HG02973 (cell line): Measurements from ENCODE around the gene CDT1.
"Not testable (repeated sequence)": the region's sequence is repeated elsewhere in the genome, so short reads cannot be mapped to it uniquely, and the experiment has no call there.

Experiments
- ATAC-seq: cut with Tn5 transposase; IDR thresholded peaks from one replicate; pipeline ENCODE4 v1.9.1; 2021; ENCODE audit warnings: moderate library complexity; ENCODE audit not compliant: unreplicated experiment

CDT1 gene

GRCh38 chr16:88782454-88783390 is 20.9 kb upstream of the CDT1 start:
- ATAC-seq = no peak

GRCh38 chr16:88783391-88784073 is 20.1 kb upstream of the CDT1 start:
- ATAC-seq = no peak

GRCh38 chr16:88784074-88784855 is 19.3 kb upstream of the CDT1 start:
- ATAC-seq = no peak

GRCh38 chr16:88784856-88785105 is 18.8 kb upstream of the CDT1 start:
- ATAC-seq = no peak

GRCh38 chr16:88785106-88785924 is 18.3 kb upstream of the CDT1 start, which contains the start of gene PIEZO1:
TSS of gene PIEZO1 (minus strand) at chr16:88785220. CDS start at chr16:88784964, 256 bp downstream.
- no peak for ATAC-seq

- ATAC-seq = no peak
Measured at GRCh38 chr16:88787579-88788314, 15.8 kb upstream of the CDT1 start.

- not testable (repeated sequence) for ATAC-seq
Measured at GRCh38 chr16:88788749-88789148, 14.8 kb upstream of the CDT1 start.

- no peak for ATAC-seq
Measured at GRCh38 chr16:88789594-88789993, 14.0 kb upstream of the CDT1 start.

GRCh38 chr16:88790312-88791211 is 13.0 kb upstream of the CDT1 start:
- no peak for ATAC-seq

GRCh38 chr16:88792078-88792550 is 11.5 kb upstream of the CDT1 start:
- no peak for ATAC-seq

- no peak for ATAC-seq
Measured at GRCh38 chr16:88792668-88793250, 10.8 kb upstream of the CDT1 start.

- ATAC-seq = no peak
Measured at GRCh38 chr16:88793251-88793954, 10.2 kb upstream of the CDT1 start.

GRCh38 chr16:88796278-88796677 is 7.3 kb upstream of the CDT1 start:
- ATAC-seq = no peak

- ATAC-seq = no peak
Measured at GRCh38 chr16:88798073-88798472, 5.5 kb upstream of the CDT1 start.

- no peak for ATAC-seq
Measured at GRCh38 chr16:88798772-88799455, 4.7 kb upstream of the CDT1 start.

- no peak for ATAC-seq
Measured at GRCh38 chr16:88799569-88800276, 3.9 kb upstream of the CDT1 start.

- ATAC-seq = no peak
Measured at GRCh38 chr16:88800277-88800592, 3.4 kb upstream of the CDT1 start.
